HuH-7.5 (cell line): ENCODE results near the gene POLR3H.

Source experiments
- DNase-seq: peaks from one replicate; pipeline ENCODE4 v3.0.0; 2011; ENCODE audit warnings: low spot score

Gene POLR3H

GRCh38 chr22:41481925-41482318, 62.3 kb downstream of the POLR3H start:
- no peak for DNase-seq

- no peak for DNase-seq
Measured at GRCh38 chr22:41481131-41481830, 63.0 kb downstream of the POLR3H start.

GRCh38 chr22:41480397-41480735, 63.9 kb downstream of the POLR3H start:
- no peak for DNase-seq

- DNase-seq, result no peak
Measured at GRCh38 chr22:41479671-41480396, 64.4 kb downstream of the POLR3H start.

- DNase-seq, result no peak
Measured at GRCh38 chr22:41478891-41479521, 65.3 kb downstream of the POLR3H start.

- DNase-seq, result no peak
Measured at GRCh38 chr22:41478473-41478872, 65.8 kb downstream of the POLR3H start.
